Cardiac muscle cell (in vitro differentiated cells and primary cell): Measurements from ENCODE around the gene EFCAB12. TPM values are rescaled to one million over a fixed set of nuclear protein-coding genes. Genes with fewer than 3 reads are reported as not detected.

Experiments
- DNase-seq, 2 donors: peaks; one replicate each; pipeline versions ENCODE4 v3.0.0 to v3.0.0-alpha.2; 2010 to 2017; ENCODE audit warnings: low read depth in 1 of 2, low spot score in 1 of 2
- H3K27ac ChIP-seq: fragments of 200-600 bp; sonication (generic); 2 replicates; pipeline ENCODE4 v1.5.1; 2016
- H3K27me3 ChIP-seq: fragments of 200-600 bp; sonication (generic); 2 replicates; pipeline ENCODE4 v1.6.0; 2016; ENCODE audit warnings: control low read depth
- H3K36me3 ChIP-seq: fragments of 200-600 bp; sonication (generic); 2 replicates; pipeline ENCODE4 v1.5.1; 2016; ENCODE audit warnings: control low read depth
- H3K4me1 ChIP-seq: fragments of 200-600 bp; sonication (generic); 2 replicates; pipeline ENCODE4 v1.8.1; 2017; ENCODE audit warnings: low read depth, mild to moderate bottlenecking, mixed run types
- H3K4me3 ChIP-seq: fragments of 200-600 bp; sonication (generic); 2 replicates; pipeline ENCODE4 v1.5.1; 2016; ENCODE audit warnings: mild to moderate bottlenecking
- H3K9me3 ChIP-seq: fragments of 200-600 bp; sonication (generic); 2 replicates; pipeline ENCODE4 v1.5.1; 2017; ENCODE audit warnings: low read depth, mild to moderate bottlenecking, control low read depth
- CTCF ChIP-seq: IDR thresholded peaks from 2 replicates; pipeline ENCODE4 v1.5.1; 2012; ENCODE audit warnings: low read depth, mild to moderate bottlenecking, low read length
- polyA plus RNA-seq: library from polyadenylated mRNA; unstranded; fragments of >200 nt; fragmentation: Nextera tagmentation; extraction: Ambion mirVana; gene quantifications from 2 replicates; pipeline ENCODE4 v1.2.1, GENCODE V29; 2016
- total RNA-seq: library from RNA; depleted of rRNA; stranded (reverse); fragments of >200 nt; gene quantifications from 2 replicates; pipeline ENCODE4 v1.2.3, GENCODE V29; 2016

EFCAB12 gene
- total and polyA plus RNA-seq, 2 experiments from 2014 or later = 0.48 to 1.7 TPM

- peak; percentile 93 for TF ChIP-seq CTCF
- H3K27me3 ChIP-seq = no peaks in the 10 kb centered on the region
- H3K4me3 ChIP-seq = no peak overlapping the region
- H3K9me3 ChIP-seq = no peaks in the 10 kb centered on the region
- H3K36me3 ChIP-seq = peaks cover 5% of the 10 kb centered on the region
- H3K27ac ChIP-seq = no peak overlapping the region
- H3K4me1 ChIP-seq = no peaks in the 10 kb centered on the region
- DNase-seq = peak; percentile 77
Measured at GRCh38 chr3:129383292-129383860, 45.1 kb downstream of the EFCAB12 start.

GRCh38 chr3:129382366-129382765, 46.1 kb downstream of the EFCAB12 start:
- Histone ChIP-seq H3K36me3 (peaks cover 2% of the 10 kb centered on the region), H3K9me3 (no peaks in the 10 kb centered on the region), H3K27ac (no peak overlapping the region), H3K4me3 (no peak overlapping the region), H3K27me3 (no peaks in the 10 kb centered on the region), H3K4me1 (no peaks in the 10 kb centered on the region)
- TF ChIP-seq CTCF = no peak
- no peak for DNase-seq

GRCh38 chr3:129379582-129380358, 48.7 kb downstream of the EFCAB12 start:
- no peak for TF ChIP-seq CTCF

GRCh38 chr3:129378949-129379348, 49.5 kb downstream of the EFCAB12 start:
- no peaks in the 10 kb centered on the region for H3K9me3 ChIP-seq
- H3K4me1 ChIP-seq = no peaks in the 10 kb centered on the region
- H3K27ac ChIP-seq = no peak overlapping the region
- H3K4me3 ChIP-seq = no peak overlapping the region
- TF ChIP-seq CTCF = no peak
- no peak for DNase-seq
- no peaks in the 10 kb centered on the region for H3K36me3 ChIP-seq
- H3K27me3 ChIP-seq = no peaks in the 10 kb centered on the region

More at GRCh38 chr3:129379582-129380358, 48.7 kb downstream of the EFCAB12 start:
- H3K36me3 ChIP-seq = no peaks in the 10 kb centered on the region
- H3K27me3 ChIP-seq = no peaks in the 10 kb centered on the region
- no peak overlapping the region for H3K27ac ChIP-seq
- H3K9me3 ChIP-seq = no peaks in the 10 kb centered on the region
- no peak overlapping the region for H3K4me3 ChIP-seq
- DNase-seq = no peak
- no peaks in the 10 kb centered on the region for H3K4me1 ChIP-seq

GRCh38 chr3:129377615-129378014, 50.8 kb downstream of the EFCAB12 start:
- no peak for DNase-seq
- Histone ChIP-seq H3K27ac (no peak overlapping the region), H3K4me1 (no peaks in the 10 kb centered on the region), H3K27me3 (no peaks in the 10 kb centered on the region), H3K9me3 (no peaks in the 10 kb centered on the region), H3K36me3 (no peaks in the 10 kb centered on the region), H3K4me3 (no peak overlapping the region)
- no peak for TF ChIP-seq CTCF
